Endothelial cell of umbilical vein (primary cell): ENCODE results near the gene NMT1.

Source experiments
- EZH2 ChIP-seq: IDR thresholded peaks from 2 replicates; pipeline ENCODE4 v1.6.1; 2012; ENCODE audit warnings: borderline replicate concordance, low read depth, mild to moderate bottlenecking, moderate library complexity, low read length, inconsistent platforms; ENCODE audit not compliant: severe bottlenecking
- FOS ChIP-seq: IDR thresholded peaks from 2 replicates; pipeline ENCODE4 v1.6.1; 2011; ENCODE audit warnings: mild to moderate bottlenecking, low read length, moderate library complexity, borderline replicate concordance; ENCODE audit not compliant: insufficient read depth
- GATA2 ChIP-seq: IDR thresholded peaks from 2 replicates; pipeline ENCODE4 v1.7.0; 2011; ENCODE audit warnings: low read depth, mild to moderate bottlenecking, moderate library complexity, mixed read lengths, low read length; ENCODE audit not compliant: insufficient read length, insufficient read depth
- JUN ChIP-seq: IDR thresholded peaks from 2 replicates; pipeline ENCODE4 v1.6.1; 2011; ENCODE audit warnings: borderline replicate concordance, low read depth; ENCODE audit not compliant: insufficient read length, insufficient read depth
- MYC ChIP-seq: IDR thresholded peaks from one replicate; pipeline ENCODE4 v1.6.1; 2011; ENCODE audit warnings: mild to moderate bottlenecking, low read depth, low read length
- POLR2A ChIP-seq: IDR thresholded peaks from 2 replicates; pipeline ENCODE4 v1.6.1; 2012; ENCODE audit warnings: low read depth, mild to moderate bottlenecking, control low read depth, low read length
- POLR2AphosphoS5 ChIP-seq: IDR thresholded peaks from 2 replicates; pipeline ENCODE4 v1.6.1; 2012; ENCODE audit warnings: low read depth, mild to moderate bottlenecking, control low read depth, low read length, moderate library complexity; ENCODE audit not compliant: insufficient read depth
- TF ChIP-seq, protein P1 (sequence below), 2 donors: IDR thresholded peaks; 1 replicate in 1 of 2; 2 replicates in 1 of 2; pipeline ENCODE4 v1.5.1; 2011; ENCODE audit warnings: low read length in 2 of 2, mild to moderate bottlenecking in 2 of 2, moderate library complexity in 2 of 2, control low read depth in 1 of 2, inconsistent platforms in 1 of 2, low read depth in 1 of 2; ENCODE audit not compliant: insufficient read depth in 1 of 2; ENCODE audit errors: extremely low read depth in 1 of 2
- TF ChIP-seq, protein P2 (sequence below): IDR thresholded peaks from 2 replicates; pipeline ENCODE4 v1.6.1; 2011; ENCODE audit not compliant: insufficient read depth, insufficient read length

DNA sequence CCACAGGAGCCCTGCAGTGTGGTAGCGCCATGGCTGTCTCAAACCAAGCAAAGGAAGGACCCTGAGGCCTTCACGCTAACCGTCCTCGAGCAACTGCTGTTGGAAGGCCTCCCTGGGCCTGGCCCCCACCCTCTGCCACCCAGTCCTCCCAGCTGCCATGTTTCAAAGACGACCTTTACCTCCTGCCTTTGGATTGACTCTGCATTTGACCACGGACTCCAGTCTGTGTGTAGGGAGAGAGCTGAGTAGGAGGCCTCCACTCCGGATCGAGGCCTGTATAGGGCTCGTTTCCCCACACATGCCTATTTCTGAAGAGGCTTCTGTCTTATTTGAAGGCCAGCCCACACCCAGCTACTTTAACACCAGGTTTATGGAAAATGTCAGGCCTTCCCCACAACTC is 46.9 kb downstream of the NMT1 start:
- no peak for TF ChIP-seq POLR2A
- TF ChIP-seq, protein P1, sequence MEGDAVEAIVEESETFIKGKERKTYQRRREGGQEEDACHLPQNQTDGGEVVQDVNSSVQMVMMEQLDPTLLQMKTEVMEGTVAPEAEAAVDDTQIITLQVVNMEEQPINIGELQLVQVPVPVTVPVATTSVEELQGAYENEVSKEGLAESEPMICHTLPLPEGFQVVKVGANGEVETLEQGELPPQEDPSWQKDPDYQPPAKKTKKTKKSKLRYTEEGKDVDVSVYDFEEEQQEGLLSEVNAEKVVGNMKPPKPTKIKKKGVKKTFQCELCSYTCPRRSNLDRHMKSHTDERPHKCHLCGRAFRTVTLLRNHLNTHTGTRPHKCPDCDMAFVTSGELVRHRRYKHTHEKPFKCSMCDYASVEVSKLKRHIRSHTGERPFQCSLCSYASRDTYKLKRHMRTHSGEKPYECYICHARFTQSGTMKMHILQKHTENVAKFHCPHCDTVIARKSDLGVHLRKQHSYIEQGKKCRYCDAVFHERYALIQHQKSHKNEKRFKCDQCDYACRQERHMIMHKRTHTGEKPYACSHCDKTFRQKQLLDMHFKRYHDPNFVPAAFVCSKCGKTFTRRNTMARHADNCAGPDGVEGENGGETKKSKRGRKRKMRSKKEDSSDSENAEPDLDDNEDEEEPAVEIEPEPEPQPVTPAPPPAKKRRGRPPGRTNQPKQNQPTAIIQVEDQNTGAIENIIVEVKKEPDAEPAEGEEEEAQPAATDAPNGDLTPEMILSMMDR (IDR thresholded peaks at IDR 0.05; ENCODE audit: extremely low read depth in 1 of 2, insufficient read depth in 1 of 2, low read depth in 1 of 2, low read length in 2 of 2), result no peak
- no peak for TF ChIP-seq POLR2AphosphoS5
- TF ChIP-seq EZH2, result no peak
- TF ChIP-seq, protein P2, sequence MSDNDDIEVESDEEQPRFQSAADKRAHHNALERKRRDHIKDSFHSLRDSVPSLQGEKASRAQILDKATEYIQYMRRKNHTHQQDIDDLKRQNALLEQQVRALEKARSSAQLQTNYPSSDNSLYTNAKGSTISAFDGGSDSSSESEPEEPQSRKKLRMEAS, result no peak
- no peak for TF ChIP-seq JUN
- TF ChIP-seq MYC, result no peak
- no peak for TF ChIP-seq FOS
- TF ChIP-seq GATA2, result no peak
